ENCODE results near the gene TMEM170B.

Gene TMEM170B

GRCh38 chr6:11622156-11622555, 84.6 kb downstream of the TMEM170B start:
- DNase-seq, result no peak

GRCh38 chr6:11623272-11623671, 85.7 kb downstream of the TMEM170B start:
- DNase-seq, result no peak

GRCh38 chr6:11625302-11625701, 87.8 kb downstream of the TMEM170B start:
- DNase-seq, result no peak

- DNase-seq, result no peak
Measured at GRCh38 chr6:11626356-11626755, 88.8 kb downstream of the TMEM170B start.

GRCh38 chr6:11628562-11628961, 91.0 kb downstream of the TMEM170B start:
- no peak for DNase-seq

- DNase-seq, result no peak
Measured at GRCh38 chr6:11631008-11631407, 93.5 kb downstream of the TMEM170B start.

GRCh38 chr6:11631539-11631938, 94.0 kb downstream of the TMEM170B start:
- no peak for DNase-seq

GRCh38 chr6:11632231-11632630, 94.7 kb downstream of the TMEM170B start:
- DNase-seq, result no peak

- DNase-seq, result no peak
Measured at GRCh38 chr6:11632795-11633511, 95.4 kb downstream of the TMEM170B start.
